Tibial nerve (tissue), 4 donors: ENCODE results near the gene PCDH9. TPM values are rescaled to one million over a fixed set of nuclear protein-coding genes. Genes with fewer than 3 reads are reported as not detected.

Experiments
- DNase-seq, 2 donors: peaks; one replicate each; pipeline ENCODE4 v3.0.0-alpha.2; 2019; ENCODE audit warnings: low spot score in 2 of 2
- H3K27ac ChIP-seq, 4 donors: fragments of 200-600 bp; sonication (generic) in 3 of 4; one replicate each; pipeline ENCODE4 v1.5.1; 2017 to 2019; ENCODE audit warnings: mild to moderate bottlenecking in 1 of 4
- H3K27me3 ChIP-seq, 2 donors: fragments of 200-600 bp; sonication (generic) in 1 of 2; one replicate each; pipeline versions ENCODE4 v1.5.1 to v1.6.0; 2017 to 2019
- H3K36me3 ChIP-seq, 3 donors: fragments of 200-600 bp; sonication (generic); one replicate each; pipeline ENCODE4 v1.5.1; 2018 to 2019
- H3K4me1 ChIP-seq, 4 donors: fragments of 200-600 bp; sonication (generic) in 3 of 4; one replicate each; pipeline ENCODE4 v1.5.1; 2017 to 2019
- H3K4me3 ChIP-seq, 4 donors: fragments of 200-600 bp; sonication (generic) in 3 of 4; one replicate each; pipeline ENCODE4 v1.5.1; 2017 to 2019; ENCODE audit warnings: mild to moderate bottlenecking in 1 of 4, moderate library complexity in 1 of 4
- H3K9me3 ChIP-seq, 4 donors: fragments of 200-600 bp; sonication (generic) in 3 of 4; one replicate each; pipeline ENCODE4 v1.5.1; 2017 to 2019
- CTCF ChIP-seq, 5 experiments: fragments of 200-600 bp in 3 of 5; fragments of 450-650 bp in 2 of 5; sonication (generic) in 3 of 5; IDR thresholded peaks; one replicate each; pipeline ENCODE4 v1.5.1; 2016 to 2019; ENCODE audit warnings: antibody characterized with exemption in 5 of 5, mild to moderate bottlenecking in 3 of 5, moderate library complexity in 2 of 5
- EP300 ChIP-seq, 2 donors: sonication (generic); formaldehyde crosslinking; IDR thresholded peaks; one replicate each; pipeline ENCODE4 v1.6.1; 2017; ENCODE audit warnings: antibody characterized with exemption in 2 of 2, mild to moderate bottlenecking in 1 of 2
- POLR2A ChIP-seq, 2 donors: fragments of 450-650 bp; IDR thresholded peaks; one replicate each; pipeline ENCODE4 v1.6.1; 2017; ENCODE audit warnings: antibody characterized with exemption in 2 of 2, mild to moderate bottlenecking in 2 of 2, moderate library complexity in 2 of 2
- WGBS, 2 donors: methylation state at CpG; one replicate each; pipeline ENCODE4 v1.1.5; 2018; 5-methylcytosine and 5-hydroxymethylcytosine counted together
- total RNA-seq, 4 donors: library from RNA; depleted of rRNA; stranded (reverse); fragments of >200 nt; gene quantifications; one replicate each; pipeline ENCODE4 v1.1.0, GENCODE V29; 2016

PCDH9 gene
- total RNA-seq, 4 donors from 2014 or later = 11.8 to 28.6 (median 14.4) TPM

DNA sequence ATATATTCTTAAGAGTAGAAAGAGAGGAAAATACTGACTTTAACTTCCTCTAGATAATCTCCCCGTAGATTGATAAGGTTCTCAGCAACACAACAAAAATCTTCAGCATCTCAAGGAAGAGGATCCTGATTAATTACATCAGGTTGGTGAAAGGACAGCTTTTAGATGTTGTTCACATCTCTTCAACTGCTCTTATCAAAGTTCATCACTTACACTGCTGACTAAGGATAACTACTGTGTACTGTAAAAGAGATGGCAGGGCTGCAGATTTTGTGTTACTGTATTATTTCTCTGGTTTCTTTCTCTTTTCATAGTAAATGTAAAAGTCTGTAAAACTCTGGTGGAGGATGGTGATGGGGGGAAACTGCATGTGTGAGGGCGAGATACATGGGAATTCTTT, 133.7 kb downstream of the PCDH9 start:
- TF ChIP-seq POLR2A (IDR thresholded peaks at IDR 0.05) (no peak), CTCF (IDR thresholded peaks at IDR 0.05) (no peak)
- WGBS, 2 donors = 92 to 95% methylated on average over 2 of the region's 2 CpGs
- H3K27ac ChIP-seq = peak overlapping the region in 1 of 4 donors; percentile 7
- H3K4me1 ChIP-seq = peaks cover 0 to 15% (median 6%) of the 10 kb centered on the region in 4 donors
- H3K27me3 ChIP-seq = no peaks in the 10 kb centered on the region
- no peak overlapping the region for H3K4me3 ChIP-seq
- no peak for DNase-seq
- no peaks in the 10 kb centered on the region for H3K36me3 ChIP-seq
- no peaks in the 10 kb centered on the region for H3K9me3 ChIP-seq

DNA sequence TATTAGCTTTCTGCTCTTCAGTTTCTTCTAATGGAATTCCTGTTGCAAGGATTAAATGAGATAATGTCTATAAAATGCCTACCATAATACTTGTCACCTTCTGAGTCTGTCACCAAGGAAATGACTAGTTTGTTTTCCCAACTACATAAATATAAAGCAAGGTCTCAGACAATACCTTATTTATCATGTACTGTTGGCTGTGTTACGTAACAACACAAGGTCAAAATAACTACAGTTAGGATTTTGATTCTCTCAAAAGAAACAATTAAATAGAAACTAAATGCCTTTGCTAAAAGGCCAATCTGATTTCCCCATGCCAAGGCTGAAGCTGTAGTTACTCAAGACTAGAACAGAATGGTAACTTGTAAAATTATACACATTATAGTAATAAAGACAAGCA, 134.5 kb downstream of the PCDH9 start:
- Histone ChIP-seq H3K9me3 (no peaks in the 10 kb centered on the region), H3K27ac (no peak overlapping the region), H3K36me3 (no peaks in the 10 kb centered on the region), H3K4me1 (peaks cover 0 to 7% (median 3%) of the 10 kb centered on the region in 4 donors), H3K4me3 (no peak overlapping the region), H3K27me3 (no peaks in the 10 kb centered on the region)
- TF ChIP-seq EP300 (IDR thresholded peaks at IDR 0.05) (no peak), CTCF (IDR thresholded peaks at IDR 0.05) (no peak), POLR2A (IDR thresholded peaks at IDR 0.05) (no peak)
- 50 to 55% methylated on average over 1 of the region's 1 CpG for WGBS, 2 donors
- DNase-seq = no peak

- no peak for DNase-seq
- H3K27me3 ChIP-seq = no peaks in the 10 kb centered on the region
- peaks cover 0 to 4% (median under 1%) of the 10 kb centered on the region in 4 donors for H3K4me1 ChIP-seq
- no peaks in the 10 kb centered on the region for H3K9me3 ChIP-seq
- H3K27ac ChIP-seq = no peak overlapping the region
- H3K36me3 ChIP-seq = no peaks in the 10 kb centered on the region
- WGBS, 2 donors = 57 to 61% methylated on average over 3 of the region's 3 CpGs
- no peak for TF ChIP-seq EP300 (IDR thresholded peaks at IDR 0.05)
- no peak overlapping the region for H3K4me3 ChIP-seq
Observed at GRCh38 chr13:67094952-67095351, 135.2 kb downstream of the PCDH9 start.

DNA sequence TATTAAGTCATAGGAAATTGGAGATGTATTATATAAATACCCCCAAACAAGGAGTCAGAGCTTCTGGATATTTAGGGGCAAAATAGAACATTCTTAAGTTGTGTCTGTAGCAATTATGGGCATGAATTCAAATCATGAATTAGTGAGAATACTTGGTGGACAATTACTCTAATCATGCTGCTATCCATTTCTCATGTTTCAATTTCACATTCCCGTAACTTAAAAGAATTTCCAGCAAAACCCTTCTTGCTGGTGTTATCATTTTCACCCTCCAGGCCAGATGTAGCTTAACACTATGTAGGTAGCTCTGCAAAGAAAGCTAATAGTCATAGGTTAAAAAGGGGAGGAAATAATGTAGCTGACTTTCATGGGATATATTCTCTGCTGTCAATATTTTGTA, 136.1 kb downstream of the PCDH9 start:
- Histone ChIP-seq H3K27ac (no peak overlapping the region), H3K9me3 (no peaks in the 10 kb centered on the region), H3K36me3 (no peaks in the 10 kb centered on the region), H3K4me3 (no peak overlapping the region), H3K4me1 (no peaks in the 10 kb centered on the region), H3K27me3 (no peaks in the 10 kb centered on the region)
- TF ChIP-seq EP300 (IDR thresholded peaks at IDR 0.05) (no peak), CTCF (IDR thresholded peaks at IDR 0.05) (no peak), POLR2A (IDR thresholded peaks at IDR 0.05) (no peak)
- WGBS, 2 donors = 60 to 76% methylated on average over 1 of the region's 1 CpG
- DNase-seq = no peak

DNA sequence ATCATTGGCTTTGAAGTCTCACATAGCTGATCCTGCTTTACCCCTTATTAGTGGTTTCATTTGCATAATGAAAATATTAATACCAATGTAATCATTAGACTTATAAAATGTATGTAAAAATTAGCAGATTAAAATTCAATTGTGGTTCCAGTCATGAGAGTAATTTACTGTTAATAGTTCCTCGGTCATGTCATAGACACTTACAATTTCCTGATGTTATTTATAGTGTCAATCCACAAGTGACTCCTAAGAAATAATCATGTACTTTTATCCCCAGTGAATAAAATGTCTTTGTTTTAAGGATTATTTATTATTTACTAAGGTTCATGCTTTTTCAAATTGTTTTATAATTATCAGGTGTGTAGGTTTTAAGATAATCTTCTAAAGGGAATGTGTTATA, 138.5 kb downstream of the PCDH9 start:
- no peak overlapping the region for H3K4me3 ChIP-seq
- no peak overlapping the region for H3K27ac ChIP-seq
- H3K27me3 ChIP-seq = no peaks in the 10 kb centered on the region
- no peak for DNase-seq
- 80% methylated on average over 1 of the region's 1 CpG for WGBS, 2 donors
- TF ChIP-seq POLR2A (IDR thresholded peaks at IDR 0.05) (no peak), CTCF (IDR thresholded peaks at IDR 0.05) (no peak), EP300 (IDR thresholded peaks at IDR 0.05) (no peak)
- no peaks in the 10 kb centered on the region for H3K36me3 ChIP-seq
- H3K9me3 ChIP-seq = no peaks in the 10 kb centered on the region
- peaks cover 0 to 8% (median 0%) of the 10 kb centered on the region in 4 donors for H3K4me1 ChIP-seq

- TF ChIP-seq POLR2A (IDR thresholded peaks at IDR 0.05) (no peak), CTCF (IDR thresholded peaks at IDR 0.05) (no peak), EP300 (IDR thresholded peaks at IDR 0.05) (no peak)
- Histone ChIP-seq H3K9me3 (no peaks in the 10 kb centered on the region), H3K27ac (no peak overlapping the region), H3K4me3 (no peak overlapping the region), H3K27me3 (no peaks in the 10 kb centered on the region), H3K36me3 (no peaks in the 10 kb centered on the region), H3K4me1 (peaks cover 0 to 8% (median 0%) of the 10 kb centered on the region in 4 donors)
- no peak for DNase-seq
- WGBS, 2 donors = 56% methylated on average over 2 of the region's 2 CpGs
Observed at GRCh38 chr13:67090856-67091255, 139.3 kb downstream of the PCDH9 start.
